ENCODE results near the gene MYH13.

MYH13 gene

DNA sequence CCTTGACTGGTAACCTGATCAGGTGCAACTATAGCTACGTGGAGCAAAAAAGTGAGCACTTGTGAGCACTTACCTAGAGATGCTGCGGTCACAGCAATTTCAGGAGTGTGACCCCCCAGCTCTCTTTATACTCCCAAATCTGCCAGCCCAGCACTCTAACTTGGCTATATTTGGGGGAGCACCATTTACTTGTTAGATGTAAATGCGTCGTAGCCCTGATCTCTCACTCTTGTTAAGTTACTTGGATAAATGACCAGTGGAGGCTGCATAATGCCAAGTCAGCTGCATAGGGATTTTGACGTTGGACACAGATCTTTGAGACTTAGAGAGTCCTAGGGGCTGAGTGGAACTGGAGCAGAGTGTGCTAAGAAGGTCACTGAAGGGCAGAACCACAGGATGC is at the start of gene MYH13:
Gene MYH13, minus strand, starts transcription at position 101 of the 400 bp plus-strand sequence. CDS start 8,476 bp downstream, outside the sequence.
- DNase-seq (ENCODE audit: low read depth, low spot score) = no peak

DNA sequence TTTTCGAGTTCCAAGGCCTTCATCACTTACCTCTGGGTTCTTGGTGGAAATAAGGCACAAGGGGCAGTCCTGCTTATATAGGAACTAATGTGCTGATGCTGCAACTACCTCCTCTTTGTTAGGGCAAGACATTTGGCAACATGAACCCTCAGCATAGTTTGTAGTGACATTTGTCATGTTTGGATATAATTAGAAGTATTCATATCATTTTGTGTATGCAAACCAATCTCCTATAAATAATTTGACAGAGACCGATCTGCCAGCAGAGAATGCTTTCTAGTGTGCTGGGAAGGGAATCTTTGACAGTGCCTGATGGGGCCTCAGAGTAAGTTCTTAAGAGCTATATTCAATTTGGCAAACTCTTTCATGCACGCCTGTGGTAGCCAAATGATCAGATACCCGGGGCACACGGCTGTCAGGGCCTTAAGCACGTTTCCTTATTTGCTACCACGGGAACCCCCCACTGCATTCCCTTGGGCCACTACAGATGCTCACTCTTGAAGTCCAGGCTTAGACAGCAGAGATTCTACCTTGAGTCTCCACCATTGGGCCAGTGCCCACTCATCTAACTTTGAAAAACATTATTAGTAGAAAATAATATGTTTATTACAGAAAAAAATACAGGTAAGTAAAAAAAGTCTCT is 49.2 kb upstream of the MYH13 start, which contains the start of gene MYH8:
Gene MYH8, minus strand, starts transcription at position 51 of the 643 bp plus-strand sequence. CDS start 1,723 bp downstream, outside the sequence.
- DNase-seq (ENCODE audit: low read depth, low spot score) = no peak

DNA sequence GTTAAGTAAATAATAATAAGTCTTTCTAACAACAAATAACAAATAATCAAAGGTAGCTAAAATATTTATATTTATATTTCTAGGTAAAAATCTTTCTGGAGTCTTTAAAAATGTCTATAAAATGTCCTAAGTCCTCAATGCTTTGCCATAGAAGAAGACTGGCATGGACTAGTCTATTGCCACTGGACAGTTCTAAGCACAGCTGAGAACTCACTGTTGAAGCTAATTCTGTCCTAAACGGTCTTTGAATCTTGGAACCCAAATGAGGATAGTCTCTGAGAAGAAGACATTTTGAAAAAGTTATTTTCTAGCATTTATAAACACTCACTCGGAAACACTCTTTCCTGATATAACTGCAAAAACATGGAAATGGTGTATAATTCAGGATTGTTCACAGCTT is 48.4 kb upstream of the MYH13 start:
- DNase-seq (ENCODE audit: low read depth, low spot score) = no peak

DNA sequence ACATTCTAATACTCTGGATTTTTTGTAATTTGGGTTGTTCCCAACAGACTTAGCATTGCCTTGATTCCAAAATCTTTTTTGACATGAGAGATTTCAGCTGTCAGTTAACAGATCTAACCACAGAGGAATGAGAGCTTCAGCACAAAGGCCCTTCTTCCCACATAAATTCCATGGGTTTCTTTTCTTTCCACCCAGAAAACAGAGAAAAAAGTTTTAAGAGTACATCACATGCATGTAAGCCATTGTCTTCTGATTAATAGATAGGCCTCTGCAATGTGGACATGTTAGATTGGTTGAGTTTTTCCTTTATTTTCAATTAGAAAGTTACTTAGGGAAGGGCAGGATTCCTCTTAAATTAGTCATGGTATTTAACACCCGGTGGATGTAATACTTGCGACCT is 48.0 kb upstream of the MYH13 start:
- no peak for DNase-seq (ENCODE audit: low read depth, low spot score)

DNA sequence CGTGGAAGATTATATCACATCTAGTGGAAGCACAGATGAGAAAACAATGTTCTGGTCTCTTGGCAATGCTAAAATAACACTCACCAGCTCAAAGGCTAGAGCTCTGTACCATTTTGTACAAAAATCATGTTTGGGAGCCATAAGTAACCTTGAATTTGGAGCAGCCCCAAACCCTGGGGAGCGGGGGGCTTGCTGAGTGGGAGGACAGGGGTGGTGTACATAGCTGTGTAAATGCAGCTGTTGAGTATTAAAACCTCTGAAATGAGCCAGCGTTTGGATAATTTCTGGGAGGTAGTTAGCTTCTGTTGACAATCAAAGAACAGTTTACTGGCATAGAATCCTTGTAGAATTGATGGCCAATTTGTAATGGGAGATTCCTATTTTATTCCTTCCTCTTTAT is 44.6 kb upstream of the MYH13 start:
- no peak for DNase-seq (ENCODE audit: low read depth, low spot score)

DNA sequence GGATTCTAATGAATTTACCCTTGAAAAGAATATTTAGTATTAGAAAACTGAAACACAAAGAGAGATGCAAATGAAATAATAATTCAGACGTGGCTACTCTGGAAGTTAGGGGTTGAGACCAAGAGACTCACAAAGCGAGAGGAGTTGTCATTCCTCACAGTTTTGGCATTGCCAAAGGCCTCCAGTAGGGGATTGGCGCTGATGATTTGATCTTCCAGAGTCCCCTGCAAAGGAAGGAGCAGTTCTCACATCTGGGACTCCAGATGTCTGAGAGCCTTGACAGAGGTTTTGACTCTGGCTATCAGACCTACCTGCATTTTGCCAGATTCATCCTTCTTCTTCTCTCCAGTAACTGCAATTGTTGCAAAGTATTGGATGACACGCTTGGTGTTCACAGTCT is 42.4 kb upstream of the MYH13 start:
- DNase-seq (ENCODE audit: low read depth, low spot score) = no peak

DNA sequence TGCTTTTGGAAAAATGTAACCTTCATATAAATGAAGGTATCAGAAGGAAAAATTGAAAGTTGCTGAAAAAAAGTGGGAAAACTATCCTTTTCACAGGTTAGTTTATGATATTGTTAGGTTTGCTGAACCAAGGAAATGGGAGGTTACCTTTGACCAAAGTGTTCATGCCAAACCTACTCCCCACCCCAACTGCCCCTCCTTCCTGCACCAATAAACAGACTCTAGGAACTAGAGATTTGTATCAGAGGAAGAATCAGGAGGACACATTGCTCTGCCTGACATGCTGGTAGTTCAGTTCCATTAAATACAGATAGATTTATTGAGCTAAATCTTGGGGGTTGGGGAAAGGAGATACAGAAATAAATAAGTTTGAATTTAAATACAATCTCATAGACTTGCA is 30.8 kb upstream of the MYH13 start:
- no peak for DNase-seq (ENCODE audit: low read depth, low spot score)

DNA sequence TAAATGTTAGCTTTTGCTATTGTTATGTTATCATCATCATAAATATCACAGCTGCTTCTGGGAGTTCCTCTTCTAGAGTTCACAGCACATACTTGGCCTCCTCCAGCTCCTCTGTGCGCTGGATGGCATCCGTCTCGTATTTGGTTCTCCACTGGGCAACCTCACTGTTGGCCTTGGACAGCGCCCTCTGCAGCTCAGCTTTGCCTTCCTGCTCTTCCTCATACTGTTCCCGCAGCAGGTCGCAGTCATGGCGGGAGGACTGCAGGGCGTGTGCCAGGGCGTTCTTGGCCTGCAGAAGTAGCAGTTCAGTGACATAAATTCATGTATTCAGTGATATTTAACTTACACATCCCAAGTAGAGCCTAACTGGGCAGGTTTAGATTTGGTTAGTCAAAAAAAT is 25.5 kb upstream of the MYH13 start:
- no peak for DNase-seq (ENCODE audit: low read depth, low spot score)

DNA sequence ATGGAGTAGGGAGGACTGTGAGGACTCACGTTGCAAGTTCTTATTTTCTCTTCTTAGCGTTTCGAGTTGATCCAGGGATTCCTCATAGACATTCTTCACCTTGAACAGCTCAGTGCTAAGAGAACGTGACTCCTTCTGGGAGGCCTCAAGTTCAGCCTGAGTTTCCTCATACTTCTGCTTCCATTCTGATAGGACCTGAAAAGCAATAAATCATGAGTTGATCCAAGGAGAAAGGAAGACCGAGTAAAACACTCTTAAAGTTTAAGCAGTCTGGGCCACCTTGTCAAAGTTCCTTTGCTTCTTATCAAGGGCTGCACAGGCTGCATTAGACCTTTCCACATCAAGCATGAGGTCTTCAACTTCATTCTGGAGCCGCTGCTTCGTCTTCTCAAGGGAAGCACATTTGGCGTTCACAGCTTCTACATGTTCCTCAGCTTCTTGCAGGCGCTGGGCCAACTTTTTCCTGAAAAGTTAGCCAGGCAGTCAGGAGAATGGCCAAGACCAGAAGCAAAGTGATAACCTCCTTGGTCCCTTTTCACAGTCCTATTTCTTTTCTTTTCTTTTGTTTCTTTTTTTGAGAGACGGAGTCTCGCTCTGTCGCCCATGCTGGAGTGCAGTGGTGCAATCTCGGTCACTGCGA is 23.8 kb upstream of the MYH13 start:
- DNase-seq (ENCODE audit: low read depth, low spot score) = no peak

DNA sequence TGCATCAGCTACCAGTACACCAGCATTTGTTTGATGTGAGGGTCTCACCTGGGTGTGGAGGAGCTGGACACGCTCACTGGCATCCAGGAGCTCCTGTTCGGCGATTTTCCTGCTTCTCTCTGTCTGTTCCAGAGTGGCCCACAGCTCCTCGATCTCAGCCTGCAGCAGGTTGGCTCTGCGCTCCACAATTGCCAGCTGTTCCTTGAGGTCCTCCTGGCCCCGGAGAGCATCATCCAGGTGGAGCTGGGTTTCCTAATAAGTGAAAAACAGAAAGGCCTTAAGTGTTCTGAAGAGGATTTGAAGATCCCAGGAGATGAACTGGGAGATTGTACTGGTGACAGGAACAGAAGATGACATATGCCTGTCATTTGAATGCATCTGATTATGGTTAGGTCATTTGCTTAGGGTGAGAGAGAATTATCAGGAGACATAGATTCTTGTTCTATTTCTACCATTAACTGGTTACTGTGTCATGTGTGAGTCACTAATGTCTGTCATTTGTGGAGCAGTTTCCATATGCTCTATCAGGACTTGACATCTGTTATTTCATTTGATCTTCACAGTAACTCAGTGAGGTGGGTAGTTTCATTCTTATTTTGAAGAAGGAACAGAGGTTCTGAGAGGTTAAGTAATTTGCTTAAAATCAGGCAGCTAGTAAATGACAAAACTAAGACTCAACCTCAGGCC is 21.5 kb upstream of the MYH13 start:
- no peak for DNase-seq (ENCODE audit: low read depth, low spot score)

DNA sequence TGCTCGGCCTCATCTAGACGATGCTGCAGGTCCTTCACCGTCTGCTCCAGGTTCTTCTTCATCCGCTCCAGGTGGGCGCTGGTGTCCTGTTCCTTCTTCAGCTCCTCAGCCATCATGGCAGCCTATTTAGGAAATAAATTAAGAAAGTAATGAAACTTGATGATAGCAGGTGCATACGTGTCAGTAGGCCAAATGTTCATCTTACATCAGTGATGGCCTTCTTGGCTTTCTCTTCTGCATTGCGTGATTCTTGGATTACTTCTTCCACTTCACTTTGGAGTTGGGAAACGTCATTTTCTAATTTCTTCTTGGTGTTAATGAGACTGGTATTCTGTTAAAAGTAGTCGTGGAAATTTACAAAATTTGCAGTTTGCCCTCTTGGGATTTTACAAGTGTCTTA is 20.1 kb upstream of the MYH13 start:
- DNase-seq (ENCODE audit: low read depth, low spot score) = no peak

DNA sequence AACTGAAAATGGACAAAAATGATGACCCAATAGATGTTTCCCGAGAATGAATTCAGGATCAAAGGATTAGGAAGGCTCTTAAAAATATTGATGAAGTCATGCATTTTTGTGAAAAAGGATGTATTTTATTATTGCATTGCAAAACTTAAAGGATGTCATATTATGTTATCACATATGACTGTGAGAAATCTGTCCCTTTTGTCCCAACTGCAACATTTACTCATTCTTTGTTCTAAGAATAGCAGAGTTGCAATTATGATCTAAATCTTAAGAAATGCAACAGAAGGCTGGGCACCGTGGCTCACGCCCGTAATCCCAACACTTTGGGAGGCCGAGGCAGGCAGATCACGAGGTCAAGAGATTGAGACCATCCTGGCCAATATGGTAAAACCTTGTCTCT is 13.1 kb upstream of the MYH13 start:
- DNase-seq (ENCODE audit: low read depth, low spot score) = no peak

DNA sequence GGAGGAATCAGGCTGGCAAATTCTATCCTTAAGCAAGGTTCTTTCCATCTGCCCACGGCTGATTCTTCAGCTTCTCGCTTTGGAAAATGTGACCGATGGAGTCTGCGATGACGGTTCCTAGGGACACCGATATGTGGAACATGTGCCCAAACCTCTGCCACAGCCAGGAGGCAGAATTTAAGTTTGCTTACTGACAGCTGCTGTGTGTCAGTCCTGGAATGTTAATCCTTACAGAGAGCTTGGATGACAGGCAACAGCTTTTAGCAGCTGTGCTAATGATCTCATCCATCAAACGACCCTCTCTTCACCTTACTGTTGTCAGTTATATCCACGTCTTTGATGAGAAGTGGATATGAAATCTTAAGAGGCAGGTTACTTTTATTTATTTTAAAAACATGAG is 11.4 kb upstream of the MYH13 start:
- no peak for DNase-seq (ENCODE audit: low read depth, low spot score)

DNA sequence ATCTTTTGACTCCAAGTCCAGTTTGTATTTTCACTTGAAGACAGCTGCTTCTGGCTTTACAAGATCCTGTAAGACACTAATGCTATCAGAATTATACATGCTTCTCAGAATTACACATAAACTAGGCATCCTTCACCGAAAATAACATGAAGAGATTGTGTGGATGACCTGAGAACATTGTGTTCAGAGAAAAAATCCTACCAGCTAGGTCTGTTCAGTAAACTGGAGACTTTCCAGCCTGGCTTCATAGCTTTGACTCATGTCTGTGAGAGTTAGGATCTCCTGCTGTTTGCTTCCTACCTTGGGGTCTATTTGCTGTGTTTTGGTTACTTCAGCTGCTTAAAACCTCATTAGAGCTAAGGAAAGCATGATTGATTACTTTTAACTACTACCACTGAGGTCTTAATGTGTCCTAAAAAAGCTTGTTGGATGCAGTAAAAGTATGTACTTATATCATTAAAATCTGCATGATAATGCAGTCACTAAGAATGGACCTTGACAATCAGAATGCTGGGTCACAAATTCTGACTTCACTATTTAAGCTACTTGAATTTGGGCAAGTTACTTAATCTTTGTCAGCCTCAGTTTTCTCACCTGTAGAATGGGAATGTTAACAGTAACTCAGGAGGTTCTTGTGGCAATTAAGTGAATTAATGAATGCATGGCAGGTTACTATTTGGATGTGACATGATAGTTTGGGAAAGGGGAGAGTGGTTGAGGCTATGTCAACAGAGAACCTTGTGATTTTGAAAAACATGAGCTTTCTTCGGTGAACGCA is 8.0 kb upstream of the MYH13 start:
- no peak for DNase-seq (ENCODE audit: low read depth, low spot score)

DNA sequence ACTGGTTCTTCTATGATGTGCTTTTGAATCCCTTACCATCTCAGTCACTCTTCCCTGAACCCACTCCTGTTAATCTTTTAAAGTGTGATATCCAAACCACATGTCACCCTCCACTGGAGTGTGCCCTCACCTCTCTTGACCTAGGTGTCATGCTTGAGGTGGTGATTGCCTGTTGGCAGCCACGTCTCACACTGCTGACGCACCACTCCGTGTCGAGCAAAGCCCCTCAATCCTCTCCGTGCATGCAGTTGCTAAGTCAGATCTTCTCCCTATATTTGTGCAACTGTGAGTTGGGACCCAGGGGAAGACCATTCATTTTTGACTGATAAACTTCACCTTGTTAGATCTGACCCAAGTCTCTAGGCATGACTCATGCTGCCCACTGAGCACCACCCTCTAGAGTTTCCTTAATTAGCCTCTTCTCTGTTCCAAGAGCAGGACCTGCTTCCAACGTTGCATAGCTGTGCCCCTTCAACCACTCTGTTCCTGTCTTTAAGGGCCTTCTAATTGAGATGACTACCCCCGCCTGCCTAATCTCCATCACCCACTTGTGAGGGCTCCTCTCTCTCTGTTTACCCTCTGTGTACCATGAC is 2.7 kb downstream of the MYH13 start:
- DNase-seq (ENCODE audit: low read depth, low spot score) = no peak

DNA sequence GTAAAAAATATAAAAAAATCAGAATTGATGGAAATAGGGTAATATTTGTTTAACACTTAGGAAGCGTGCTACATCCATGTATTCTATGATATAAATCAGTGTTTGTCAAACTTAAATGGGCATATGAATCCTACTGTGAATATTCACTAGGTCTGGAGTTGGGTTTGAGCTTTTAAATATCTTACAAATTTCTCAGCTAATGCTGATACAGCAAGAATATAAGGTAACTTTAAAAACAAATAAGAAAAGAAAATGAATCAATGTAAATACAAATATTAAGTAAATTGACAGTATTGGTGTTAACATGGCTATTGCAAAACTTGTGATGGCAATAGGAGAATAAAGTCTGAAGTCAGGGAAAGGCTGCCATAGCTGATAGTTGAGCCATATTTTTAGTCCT is 3.6 kb downstream of the MYH13 start:
- DNase-seq (ENCODE audit: low read depth, low spot score) = no peak

DNA sequence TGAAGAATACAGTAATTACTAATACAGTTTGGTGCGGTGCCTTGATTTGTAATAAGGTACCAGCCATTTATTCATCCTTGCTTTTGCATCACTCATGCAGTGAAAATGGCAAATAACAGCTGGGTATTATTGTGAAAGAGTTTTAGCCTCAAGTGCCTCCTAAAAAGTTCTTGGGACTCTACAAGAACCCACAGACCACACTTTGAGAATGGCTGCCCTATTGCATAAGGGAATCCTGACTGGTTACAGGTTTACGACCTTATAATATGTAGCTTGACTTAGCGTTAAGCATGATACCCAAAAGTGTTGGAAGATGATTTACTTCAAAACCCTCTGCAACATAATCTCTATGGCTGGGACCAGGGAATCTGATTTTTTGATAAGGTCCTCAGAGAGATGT is 4.2 kb downstream of the MYH13 start:
- no peak for DNase-seq (ENCODE audit: low read depth, low spot score)

DNA sequence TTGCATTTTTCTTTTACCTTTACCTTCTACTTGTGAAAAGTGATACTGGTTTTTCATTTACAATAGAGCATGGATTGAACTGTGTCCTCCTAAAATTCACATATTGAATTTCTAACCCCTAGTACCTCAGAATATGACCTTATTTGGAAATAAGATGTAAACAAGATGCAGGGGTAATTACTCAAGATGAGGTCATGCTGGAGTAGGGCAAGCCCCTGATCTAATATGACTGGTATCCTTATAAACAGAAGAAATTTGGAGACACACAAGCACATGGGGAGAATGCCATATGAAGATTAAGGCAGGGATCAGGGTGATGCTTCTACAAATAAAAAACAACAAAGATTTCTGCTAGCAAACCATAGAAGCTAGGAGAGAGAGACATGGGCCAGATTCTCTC is 12.2 kb downstream of the MYH13 start:
- no peak for DNase-seq (ENCODE audit: low read depth, low spot score)

DNA sequence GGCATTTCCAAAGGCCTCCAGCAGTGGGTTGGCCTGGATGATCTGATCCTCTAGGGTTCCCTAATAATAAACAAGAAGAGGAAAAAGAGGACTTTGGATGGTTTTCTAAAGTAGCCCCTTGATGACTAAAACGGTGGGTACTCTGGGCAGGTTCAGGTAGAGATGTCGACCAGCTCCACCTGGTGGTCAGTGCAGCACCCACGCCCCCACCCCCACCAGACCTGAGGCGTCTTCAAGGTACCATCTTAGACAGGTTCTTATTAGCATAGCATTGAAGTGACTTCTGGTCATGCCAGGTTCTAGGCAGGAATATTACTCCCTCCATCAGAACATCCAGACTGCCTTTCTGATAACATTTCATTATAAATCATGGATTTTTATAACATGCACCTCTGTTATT is 15.0 kb downstream of the MYH13 start:
- no peak for DNase-seq (ENCODE audit: low read depth, low spot score)

DNA sequence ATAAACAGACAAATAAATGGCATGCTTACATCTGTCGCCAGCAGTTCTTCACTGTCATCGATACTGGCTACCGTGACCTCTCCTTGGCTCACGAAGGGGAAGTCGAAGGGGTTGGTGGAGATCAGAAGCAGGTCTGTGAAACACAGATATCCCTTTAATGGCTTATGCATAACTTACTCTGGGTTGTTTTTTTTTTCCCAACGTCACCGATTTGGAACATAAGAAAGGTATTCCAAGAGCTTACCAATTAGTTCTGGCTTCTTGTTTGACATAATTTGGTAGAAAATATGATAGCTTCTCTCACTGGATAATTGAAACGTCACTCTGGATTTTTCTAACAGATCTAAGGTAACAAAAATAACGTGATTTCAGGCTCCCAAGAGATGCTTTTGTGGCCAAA is 18.2 kb downstream of the MYH13 start:
- DNase-seq (ENCODE audit: low read depth, low spot score) = no peak

DNA sequence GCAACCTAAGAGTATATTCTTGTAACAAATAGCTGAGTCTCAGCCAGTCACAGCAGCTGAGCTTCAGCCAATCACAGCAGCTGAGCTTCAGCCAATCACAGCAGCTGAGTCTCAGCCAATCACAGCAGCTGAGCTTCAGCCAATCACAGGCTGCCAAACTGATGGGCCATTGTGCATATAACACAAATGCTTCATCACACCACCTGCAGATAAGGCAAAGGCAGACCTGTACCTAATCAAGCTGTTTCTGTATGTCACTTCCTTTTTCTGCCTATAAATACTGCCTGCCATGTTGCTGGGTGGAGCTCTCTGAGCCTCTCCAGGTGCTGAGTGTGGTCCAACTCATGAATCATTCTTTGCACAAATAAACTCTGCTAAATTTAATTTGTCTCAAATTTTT is 19.9 kb downstream of the MYH13 start:
- DNase-seq (ENCODE audit: low read depth, low spot score) = no peak

DNA sequence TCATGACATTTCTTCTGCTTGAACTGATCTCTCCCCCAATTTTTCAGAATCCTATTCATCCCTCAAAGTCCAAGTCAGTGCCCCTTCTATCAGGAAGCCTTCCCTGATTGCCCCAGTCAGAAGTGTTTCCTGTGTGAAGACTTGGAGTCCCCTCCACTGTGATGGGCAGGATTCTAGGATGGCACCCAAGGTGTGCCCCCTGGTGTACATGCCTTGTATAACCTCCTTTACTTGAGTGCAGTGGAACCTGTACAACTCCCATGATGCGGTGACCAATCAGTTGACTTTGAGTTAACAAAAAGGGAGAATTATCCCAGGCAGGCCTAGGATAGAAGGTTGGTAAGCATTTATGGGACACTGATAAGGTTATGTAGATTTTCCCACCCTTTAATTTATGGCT is 23.4 kb downstream of the MYH13 start:
- DNase-seq (ENCODE audit: low read depth, low spot score) = no peak
